GM23338 (cell line): ENCODE measurements around the gene FGF11. TPM values are rescaled to one million over a fixed set of nuclear protein-coding genes. Genes with fewer than 3 reads are reported as not detected.

Experiments used
- ATAC-seq: fragments of 200-7000 bp; cut with Tn5 transposase; 3 replicates; pipeline ENCODE4 v1.9.1; 2020
- DNase-seq: peaks from one replicate; pipeline ENCODE4 v3.0.0-alpha.2; 2015; ENCODE audit warnings: low spot score
- H2AFZ ChIP-seq: fragments of 200-600 bp; sonication (generic); 2 replicates; pipeline ENCODE4 v1.8.0; 2016; ENCODE audit warnings: antibody characterized with exemption, mild to moderate bottlenecking, moderate library complexity
- H3F3A ChIP-seq: fragments of 200-600 bp; sonication (generic); replicated peaks from 2 replicates; pipeline ENCODE4 v1.8.0; 2017; ENCODE audit warnings: antibody characterized with exemption, mixed run types, low read depth
- H3K27ac ChIP-seq: fragments of 200-600 bp; sonication (generic); 2 replicates; pipeline ENCODE4 v1.6.1; 2016; ENCODE audit warnings: low read depth
- H3K27me3 ChIP-seq: fragments of 200-600 bp; sonication (generic); 2 replicates; pipeline ENCODE4 v1.8.0; 2016; ENCODE audit warnings: mild to moderate bottlenecking, mixed run types, moderate library complexity; ENCODE audit not compliant: insufficient read depth
- H3K36me3 ChIP-seq: fragments of 200-600 bp; sonication (generic); 2 replicates; pipeline ENCODE4 v1.8.0; 2016; ENCODE audit warnings: mild to moderate bottlenecking; ENCODE audit not compliant: insufficient read depth
- H3K4me1 ChIP-seq: fragments of 200-600 bp; sonication (generic); 2 replicates; pipeline ENCODE4 v1.8.0; 2016; ENCODE audit warnings: mild to moderate bottlenecking, moderate library complexity; ENCODE audit not compliant: insufficient read depth
- H3K4me2 ChIP-seq: fragments of 200-600 bp; sonication (generic); 2 replicates; pipeline ENCODE4 v1.7.1; 2017; ENCODE audit warnings: mixed run types
- H3K4me3 ChIP-seq: fragments of 200-600 bp; sonication (generic); 2 replicates; pipeline ENCODE4 v1.6.1; 2016; ENCODE audit warnings: mixed run types
- H3K79me2 ChIP-seq: fragments of 200-600 bp; sonication (generic); replicated peaks from 2 replicates; pipeline ENCODE4 v1.8.0; 2017; ENCODE audit warnings: mild to moderate bottlenecking; ENCODE audit not compliant: insufficient read depth
- H3K9me2 ChIP-seq: fragments of 200-600 bp; sonication (generic); 2 replicates; pipeline ENCODE4 v1.8.0; 2017; ENCODE audit not compliant: insufficient read depth
- H4K20me1 ChIP-seq: fragments of 200-600 bp; sonication (generic); replicated peaks from 2 replicates; pipeline ENCODE4 v1.8.0; 2017; ENCODE audit warnings: mild to moderate bottlenecking; ENCODE audit not compliant: insufficient read depth
- H3K27ac Mint-ChIP-seq: 2 replicates; pipeline ENCODE4 v1.8.0; 2020; ENCODE audit warnings: inconsistent platforms, mild to moderate bottlenecking, moderate library complexity, mixed read lengths
- H3K27me3 Mint-ChIP-seq: 3 replicates; pipeline ENCODE4 v1.8.0; 2022; ENCODE audit warnings: low read depth, mild to moderate bottlenecking, moderate library complexity, mixed read lengths, inconsistent platforms; ENCODE audit not compliant: insufficient read depth, poor library complexity
- H3K36me3 Mint-ChIP-seq: 3 replicates; pipeline ENCODE4 v1.8.0; 2021; ENCODE audit warnings: low read depth, mild to moderate bottlenecking, inconsistent platforms, moderate library complexity, mixed read lengths
- H3K4me1 Mint-ChIP-seq: 3 replicates; pipeline ENCODE4 v1.8.0; 2020; ENCODE audit warnings: mild to moderate bottlenecking, inconsistent platforms, mixed read lengths
- H3K4me3 Mint-ChIP-seq: 3 replicates; pipeline ENCODE4 v1.8.0; 2021; ENCODE audit warnings: moderate library complexity, mild to moderate bottlenecking, inconsistent platforms, mixed read lengths
- H3K9me3 Mint-ChIP-seq: 3 replicates; pipeline ENCODE4 v1.8.0; 2020; ENCODE audit warnings: moderate library complexity, mild to moderate bottlenecking, inconsistent platforms, mixed read lengths
- CREB1 ChIP-seq: fragments of 250-450 bp; sonication (Bioruptor Pico); IDR thresholded peaks from 2 replicates; pipeline ENCODE4 v1.5.0; 2020; ENCODE audit warnings: low read depth, mild to moderate bottlenecking, moderate library complexity
- EZH2 ChIP-seq: fragments of 200-600 bp; sonication (generic); IDR thresholded peaks from one replicate; pipeline ENCODE4 v1.8.0; 2017; ENCODE audit warnings: antibody characterized with exemption, mild to moderate bottlenecking, low read depth; ENCODE audit not compliant: unreplicated experiment
- EZH2phosphoT487 ChIP-seq: fragments of 200-600 bp; sonication (generic); IDR thresholded peaks from one replicate; pipeline ENCODE4 v1.8.1; 2018; ENCODE audit warnings: antibody characterized with exemption; ENCODE audit not compliant: unreplicated experiment
- JUNB ChIP-seq: IDR thresholded peaks from one replicate; pipeline ENCODE4 v1.6.1; 2016; ENCODE audit warnings: antibody characterized with exemption; ENCODE audit not compliant: unreplicated experiment
- NANOG ChIP-seq: IDR thresholded peaks from 2 replicates; pipeline ENCODE4 v1.6.1; 2016; ENCODE audit warnings: antibody characterized with exemption, borderline replicate concordance
- POLR2AphosphoS5 ChIP-seq: IDR thresholded peaks from 2 replicates; pipeline ENCODE4 v1.6.1; 2016; ENCODE audit warnings: antibody characterized with exemption, low read depth
- REST ChIP-seq: IDR thresholded peaks from one replicate; pipeline ENCODE4 v1.6.1; 2018; ENCODE audit warnings: antibody characterized with exemption; ENCODE audit not compliant: unreplicated experiment
- STAT1 ChIP-seq: IDR thresholded peaks from one replicate; pipeline ENCODE4 v1.6.1; 2016; ENCODE audit warnings: antibody characterized with exemption; ENCODE audit not compliant: unreplicated experiment
- ZNF114 ChIP-seq: fragments of 250-450 bp; sonication (Bioruptor Pico); IDR thresholded peaks from 2 replicates; pipeline ENCODE4 v1.5.0; 2020; ENCODE audit warnings: mild to moderate bottlenecking, moderate library complexity
- ZNF462 ChIP-seq: fragments of 250-450 bp; sonication (Bioruptor Pico); IDR thresholded peaks from 2 replicates; pipeline ENCODE4 v1.5.0; 2020; ENCODE audit warnings: mild to moderate bottlenecking, moderate library complexity
- polyA plus RNA-seq: library from polyadenylated mRNA; unstranded; fragments of >200 nt; fragmentation: Nextera tagmentation; extraction: Ambion mirVana; gene quantifications from 2 replicates; pipeline ENCODE4 v1.2.1, GENCODE V29; 2016
- total RNA-seq: library from RNA; depleted of rRNA; stranded (reverse); fragments of >200 nt; shearing (Covaris generic); gene quantifications from 2 replicates; pipeline ENCODE4 v1.2.3, GENCODE V29; 2014
- TF ChIP-seq, protein P1 (sequence below), 2 experiments: fragments of 200-600 bp in 1 of 2; sonication (generic) in 1 of 2; conservative IDR thresholded peaks; 2 replicates each; pipeline versions ENCODE4 v1.5.1 to v1.6.1; 2016 to 2017; ENCODE audit warnings: antibody characterized with exemption in 2 of 2, low read depth in 2 of 2, mild to moderate bottlenecking in 2 of 2, moderate library complexity in 1 of 2
- TF ChIP-seq, protein P2 (sequence below): IDR thresholded peaks from 2 replicates; pipeline ENCODE4 v1.6.1; 2016; ENCODE audit warnings: antibody characterized with exemption

The FGF11 gene
- total and polyA plus RNA-seq, 2 experiments from 2014 or later, result 11.1 to 16.6 TPM

DNA sequence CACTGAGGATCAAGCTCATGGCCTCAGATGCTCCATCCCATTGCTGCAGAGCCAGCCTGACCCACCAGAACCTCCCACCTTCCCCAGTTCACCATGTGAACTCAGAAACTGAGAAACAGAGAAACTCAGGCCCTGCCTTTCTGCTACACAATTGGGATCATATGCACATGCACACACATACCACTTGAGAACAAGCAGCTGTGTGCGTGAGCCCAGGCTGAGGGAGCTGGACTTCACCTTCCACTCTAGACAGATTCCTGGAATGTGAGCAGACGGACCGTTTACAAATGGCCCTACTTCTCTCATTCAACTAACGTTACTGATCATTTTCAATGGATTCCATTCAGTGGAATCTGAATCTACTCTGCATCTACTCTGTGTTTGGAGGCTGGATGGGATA, 15.6 kb upstream of the FGF11 start:
- H3K4me3 Mint-ChIP-seq, result no peak overlapping the region; the same call in 2 of the 3 replicates
- H3K27me3 Mint-ChIP-seq, result peaks cover 21% of the 10 kb centered on the region
- no peak overlapping the region for H3K27ac ChIP-seq
- H3K9me2 ChIP-seq, result no peaks in the 10 kb centered on the region
- H3K4me1 Mint-ChIP-seq, result peaks cover 20% of the 10 kb centered on the region
- H4K20me1 ChIP-seq, result no peaks in the 10 kb centered on the region; the same call in 1 of the 2 replicates
- DNase-seq, result no peak
- no peak for TF ChIP-seq REST
- TF ChIP-seq, protein P1, sequence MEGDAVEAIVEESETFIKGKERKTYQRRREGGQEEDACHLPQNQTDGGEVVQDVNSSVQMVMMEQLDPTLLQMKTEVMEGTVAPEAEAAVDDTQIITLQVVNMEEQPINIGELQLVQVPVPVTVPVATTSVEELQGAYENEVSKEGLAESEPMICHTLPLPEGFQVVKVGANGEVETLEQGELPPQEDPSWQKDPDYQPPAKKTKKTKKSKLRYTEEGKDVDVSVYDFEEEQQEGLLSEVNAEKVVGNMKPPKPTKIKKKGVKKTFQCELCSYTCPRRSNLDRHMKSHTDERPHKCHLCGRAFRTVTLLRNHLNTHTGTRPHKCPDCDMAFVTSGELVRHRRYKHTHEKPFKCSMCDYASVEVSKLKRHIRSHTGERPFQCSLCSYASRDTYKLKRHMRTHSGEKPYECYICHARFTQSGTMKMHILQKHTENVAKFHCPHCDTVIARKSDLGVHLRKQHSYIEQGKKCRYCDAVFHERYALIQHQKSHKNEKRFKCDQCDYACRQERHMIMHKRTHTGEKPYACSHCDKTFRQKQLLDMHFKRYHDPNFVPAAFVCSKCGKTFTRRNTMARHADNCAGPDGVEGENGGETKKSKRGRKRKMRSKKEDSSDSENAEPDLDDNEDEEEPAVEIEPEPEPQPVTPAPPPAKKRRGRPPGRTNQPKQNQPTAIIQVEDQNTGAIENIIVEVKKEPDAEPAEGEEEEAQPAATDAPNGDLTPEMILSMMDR (conservative IDR thresholded peaks at IDR 0.05; ENCODE audit: low read depth in 2 of 2), result no peak
- no peak for TF ChIP-seq NANOG
- no peak for TF ChIP-seq EZH2phosphoT487
- TF ChIP-seq STAT1, result no peak
- no peak for TF ChIP-seq CREB1 (CRISPR knock-in tag)
- TF ChIP-seq ZNF462 (CRISPR knock-in tag), result no peak
- no peak for TF ChIP-seq ZNF114 (CRISPR knock-in tag)
- TF ChIP-seq EZH2, result no peak
- no peak for TF ChIP-seq JUNB
- TF ChIP-seq POLR2AphosphoS5, result no peak
- TF ChIP-seq, protein P2, sequence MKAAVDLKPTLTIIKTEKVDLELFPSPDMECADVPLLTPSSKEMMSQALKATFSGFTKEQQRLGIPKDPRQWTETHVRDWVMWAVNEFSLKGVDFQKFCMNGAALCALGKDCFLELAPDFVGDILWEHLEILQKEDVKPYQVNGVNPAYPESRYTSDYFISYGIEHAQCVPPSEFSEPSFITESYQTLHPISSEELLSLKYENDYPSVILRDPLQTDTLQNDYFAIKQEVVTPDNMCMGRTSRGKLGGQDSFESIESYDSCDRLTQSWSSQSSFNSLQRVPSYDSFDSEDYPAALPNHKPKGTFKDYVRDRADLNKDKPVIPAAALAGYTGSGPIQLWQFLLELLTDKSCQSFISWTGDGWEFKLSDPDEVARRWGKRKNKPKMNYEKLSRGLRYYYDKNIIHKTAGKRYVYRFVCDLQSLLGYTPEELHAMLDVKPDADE, result no peak
- H3K4me3 ChIP-seq, result no peak overlapping the region
- no peaks in the 10 kb centered on the region for H3F3A ChIP-seq
- no peaks in the 10 kb centered on the region for H3K9me3 Mint-ChIP-seq
- ATAC-seq, result no peak
- no peaks in the 10 kb centered on the region for H3K27me3 ChIP-seq
- H3K27ac Mint-ChIP-seq, result no peak overlapping the region
- H3K36me3 ChIP-seq, result no peaks in the 10 kb centered on the region
- H3K4me2 ChIP-seq, result no peak overlapping the region
- H3K36me3 Mint-ChIP-seq, result no peaks in the 10 kb centered on the region
- H3K79me2 ChIP-seq, result no peaks in the 10 kb centered on the region
- H2AFZ ChIP-seq, result no peak overlapping the region
- H3K4me1 ChIP-seq, result no peaks in the 10 kb centered on the region
